ENCODE measurements around the gene ELMO1. TPM values are rescaled to one million over a fixed set of nuclear protein-coding genes. Genes with fewer than 3 reads are reported as not detected.

The ELMO1 gene
- total and polyA plus RNA-seq, 4 donors: 6.7 to 51.5 (median 14.8) TPM

DNA sequence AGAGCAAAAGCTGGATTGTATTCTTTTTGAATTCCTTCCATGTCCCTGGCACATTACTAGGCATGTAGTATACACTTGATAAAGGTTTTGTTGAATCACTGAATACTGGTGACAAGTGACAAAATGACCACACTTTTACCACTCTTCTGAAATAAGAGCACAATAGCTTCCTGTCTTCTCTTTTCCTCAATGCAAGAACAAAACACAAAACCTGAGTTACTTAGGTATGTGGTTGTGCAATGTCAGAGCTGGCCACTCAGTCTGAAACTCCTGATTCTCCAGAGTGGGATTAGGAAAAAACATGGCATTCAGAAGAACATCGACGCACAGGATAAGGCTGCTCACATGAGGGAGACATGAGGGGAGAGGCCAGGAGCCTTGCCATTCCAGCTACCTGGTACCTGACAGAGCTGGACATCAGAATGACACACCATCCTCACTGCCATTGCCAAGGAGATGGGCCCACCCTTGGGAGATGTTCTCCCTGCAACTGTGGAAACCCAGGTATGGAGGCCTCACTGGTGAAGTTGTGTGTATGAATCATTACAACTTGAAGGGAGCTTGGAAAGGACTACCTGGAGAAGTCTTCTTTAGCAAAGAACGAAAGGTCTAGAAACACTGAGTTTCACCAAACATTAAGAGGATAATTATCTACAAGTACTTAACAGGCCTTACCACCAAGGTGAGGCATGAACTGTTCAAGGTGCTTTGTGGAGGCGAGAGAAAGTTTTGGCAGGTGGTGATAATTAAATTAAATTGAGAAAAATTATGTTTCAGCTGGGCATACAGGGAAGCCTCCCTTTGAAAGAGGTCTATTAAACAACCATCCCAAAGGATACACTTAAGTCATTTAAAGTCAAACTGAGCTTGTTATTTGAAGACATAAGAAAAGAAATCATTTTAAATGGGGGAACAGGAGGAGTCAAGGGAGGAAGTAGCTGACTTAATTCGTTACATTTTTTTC lies 477.8 kb downstream of the ELMO1 start:
- Histone ChIP-seq H3K27ac (ENCODE audit: low read depth in 1 of 2, low read length in 2 of 2) (peak overlapping the region; percentile 2 to 23), H3K4me3 (ENCODE audit: low read depth in 1 of 3, low read length in 3 of 3) (no peak overlapping the region), H3K9me3 (ENCODE audit: control insufficient read depth in 4 of 4, low read length in 3 of 4) (no peaks in the 10 kb centered on the region), H3K27me3 (ENCODE audit: control insufficient read depth in 4 of 4, insufficient read depth in 4 of 4, low read length in 3 of 4) (no peaks in the 10 kb centered on the region), H3K36me3 (ENCODE audit: control insufficient read depth in 4 of 4, insufficient read depth in 3 of 4, low read depth in 1 of 4, low read length in 3 of 4) (no peaks in the 10 kb centered on the region), H3K9ac (ENCODE audit: low read depth in 1 of 2, low read length in 2 of 2) (no peak overlapping the region), H3K4me1 (ENCODE audit: control insufficient read depth in 4 of 4, insufficient read depth in 4 of 4, low read length in 3 of 4) (peaks cover 7 to 33% (median 24%) of the 10 kb centered on the region in 4 donors)
- TF ChIP-seq ZBTB33 (IDR thresholded peaks at IDR 0.05) (no peak), RAD21 (IDR thresholded peaks at IDR 0.05) (peak in 1 of 2 donors; percentile 4)
- 77% methylated on average over 5 of the region's 5 CpGs for WGBS
- no peak for DNase-seq (ENCODE audit: low spot score)

DNA sequence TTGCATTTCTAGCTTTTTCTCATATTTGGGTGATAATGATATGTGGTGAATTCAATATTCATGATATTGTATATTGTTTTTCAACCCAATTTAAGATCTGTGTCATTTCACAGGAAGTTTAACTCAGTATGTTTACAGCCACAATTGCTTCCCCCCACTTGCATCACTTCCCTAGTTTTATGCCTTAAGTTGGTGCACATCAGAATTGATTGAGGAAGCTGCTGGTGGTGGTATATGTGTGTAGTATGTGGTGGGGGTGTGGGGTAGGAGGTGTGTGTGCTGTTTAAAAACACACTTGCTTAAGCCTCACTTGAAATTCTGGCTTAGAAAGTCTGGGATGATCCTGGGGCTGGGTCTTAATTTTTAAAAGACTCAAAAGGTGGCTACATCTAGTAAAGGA lies 479.3 kb downstream of the ELMO1 start:
- no peak overlapping the region for H3K27ac ChIP-seq (ENCODE audit: low read depth in 1 of 2, low read length in 2 of 2)
- H3K4me3 ChIP-seq (ENCODE audit: low read depth in 1 of 3, low read length in 3 of 3): no peak overlapping the region
- no peak for DNase-seq (ENCODE audit: low spot score)

GRCh38 chr7:36967387-36967786 lies 481.3 kb downstream of the ELMO1 start:
- WGBS: 34% methylated on average over 4 of the region's 4 CpGs
- H3K36me3 ChIP-seq (ENCODE audit: control insufficient read depth in 4 of 4, insufficient read depth in 3 of 4, low read depth in 1 of 4, low read length in 3 of 4): no peaks in the 10 kb centered on the region
- DNase-seq (ENCODE audit: low spot score): no peak
- peak; percentile 35 for TF ChIP-seq MAX (IDR thresholded peaks at IDR 0.05)
- no peak for TF ChIP-seq TAF1 (conservative IDR thresholded peaks at IDR 0.05)
- TF ChIP-seq ATF3 (IDR thresholded peaks at IDR 0.05): no peak
- peak; percentile 46 for TF ChIP-seq YY1 (IDR thresholded peaks at IDR 0.05)
- peak; percentile 23 for TF ChIP-seq SP1 (IDR thresholded peaks at IDR 0.05)
- no peak for TF ChIP-seq FOXA2 (IDR thresholded peaks at IDR 0.05)
- peak; percentile 43 to 55 for TF ChIP-seq RXRA (IDR thresholded peaks at IDR 0.05)
- peak; percentile 86 for TF ChIP-seq CTCF (IDR thresholded peaks at IDR 0.05; ENCODE audit: low read depth, low read length, missing input control)
- TF ChIP-seq RAD21 (IDR thresholded peaks at IDR 0.05): peak; percentile 97 to 98
- peak; percentile 56 to 61 for TF ChIP-seq HNF4A (conservative IDR thresholded peaks at IDR 0.05)
- H3K4me1 ChIP-seq (ENCODE audit: control insufficient read depth in 4 of 4, insufficient read depth in 4 of 4, low read length in 3 of 4): peaks cover 4 to 26% (median 18%) of the 10 kb centered on the region in 4 donors
- no peak overlapping the region for H3K27ac ChIP-seq (ENCODE audit: low read depth in 1 of 2, low read length in 2 of 2)
- no peak overlapping the region for H3K9ac ChIP-seq (ENCODE audit: low read depth in 1 of 2, low read length in 2 of 2)
- H3K27me3 ChIP-seq (ENCODE audit: control insufficient read depth in 4 of 4, insufficient read depth in 4 of 4, low read length in 3 of 4): no peaks in the 10 kb centered on the region
- no peak overlapping the region for H3K4me3 ChIP-seq (ENCODE audit: low read depth in 1 of 3, low read length in 3 of 3)
- no peaks in the 10 kb centered on the region for H3K9me3 ChIP-seq (ENCODE audit: control insufficient read depth in 4 of 4, low read length in 3 of 4)

More for the DNA sequence above, 479.3 kb downstream of the ELMO1 start:
- Histone ChIP-seq H3K9ac (ENCODE audit: low read depth in 1 of 2, low read length in 2 of 2) (no peak overlapping the region), H3K9me3 (ENCODE audit: control insufficient read depth in 4 of 4, low read length in 3 of 4) (no peaks in the 10 kb centered on the region), H3K36me3 (ENCODE audit: control insufficient read depth in 4 of 4, insufficient read depth in 3 of 4, low read depth in 1 of 4, low read length in 3 of 4) (no peaks in the 10 kb centered on the region), H3K27me3 (ENCODE audit: control insufficient read depth in 4 of 4, insufficient read depth in 4 of 4, low read length in 3 of 4) (no peaks in the 10 kb centered on the region), H3K4me1 (ENCODE audit: control insufficient read depth in 4 of 4, insufficient read depth in 4 of 4, low read length in 3 of 4) (peaks cover 7 to 33% (median 24%) of the 10 kb centered on the region in 4 donors)
- no peak for TF ChIP-seq YY1 (IDR thresholded peaks at IDR 0.05)
- no peak for TF ChIP-seq RXRA (IDR thresholded peaks at IDR 0.05)
- TF ChIP-seq CTCF (IDR thresholded peaks at IDR 0.05; ENCODE audit: low read depth, low read length, missing input control): no peak
- no peak for TF ChIP-seq HNF4A (conservative IDR thresholded peaks at IDR 0.05)
- no peak for TF ChIP-seq NR2F2 (IDR thresholded peaks at IDR 0.05)

Measured in liver (tissue), 9 donors.